Activated naive CD4-positive, alpha-beta T cell (primary cell): ENCODE results near the gene KLK1.

Experiments used
- DNase-seq, 4 experiments: peaks; one replicate each; lab custom pipeline; 2025; lab: John Stamatoyannopoulos, UW

Gene KLK1

DNA sequence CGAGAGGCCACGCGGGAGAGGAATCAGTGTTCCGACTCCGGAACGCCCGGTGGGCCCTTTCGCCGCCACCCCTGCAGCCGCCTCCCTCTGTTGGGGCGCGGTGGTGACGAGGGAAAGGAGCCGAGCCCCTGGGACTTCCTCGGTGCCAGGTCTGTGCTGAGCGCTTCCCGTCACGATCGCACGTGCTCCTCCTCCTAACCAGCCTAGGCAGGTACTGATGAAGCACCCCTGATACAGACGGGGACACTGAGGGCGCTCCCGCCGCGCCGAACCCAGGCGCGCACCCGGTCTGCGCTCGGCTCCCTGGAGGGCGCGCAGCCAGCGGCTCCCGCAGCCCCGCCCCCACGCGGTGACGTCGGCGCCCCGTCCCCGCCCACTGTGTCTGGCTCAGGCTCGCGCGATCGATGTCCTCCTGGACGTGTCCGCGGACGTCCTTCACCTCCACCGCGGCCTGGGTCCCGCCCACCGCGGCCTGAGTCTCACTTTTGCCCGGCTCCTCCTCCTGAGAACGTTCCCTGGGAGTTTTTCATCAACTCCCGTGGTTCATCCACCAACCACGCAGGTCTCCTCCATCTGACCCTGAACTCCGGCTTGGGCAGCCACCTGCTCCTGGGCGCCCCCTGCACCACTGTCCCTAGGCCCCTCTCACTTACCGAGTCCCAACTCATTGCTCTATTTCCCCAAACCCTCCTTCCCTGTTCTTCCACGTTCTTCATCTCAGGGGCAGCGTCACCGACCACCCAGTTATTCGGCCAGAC is 12.4 kb upstream of the KLK1 start:
- peak in 3 of 4 experiments; percentile 11 to 51 (median 22) for DNase-seq

DNA sequence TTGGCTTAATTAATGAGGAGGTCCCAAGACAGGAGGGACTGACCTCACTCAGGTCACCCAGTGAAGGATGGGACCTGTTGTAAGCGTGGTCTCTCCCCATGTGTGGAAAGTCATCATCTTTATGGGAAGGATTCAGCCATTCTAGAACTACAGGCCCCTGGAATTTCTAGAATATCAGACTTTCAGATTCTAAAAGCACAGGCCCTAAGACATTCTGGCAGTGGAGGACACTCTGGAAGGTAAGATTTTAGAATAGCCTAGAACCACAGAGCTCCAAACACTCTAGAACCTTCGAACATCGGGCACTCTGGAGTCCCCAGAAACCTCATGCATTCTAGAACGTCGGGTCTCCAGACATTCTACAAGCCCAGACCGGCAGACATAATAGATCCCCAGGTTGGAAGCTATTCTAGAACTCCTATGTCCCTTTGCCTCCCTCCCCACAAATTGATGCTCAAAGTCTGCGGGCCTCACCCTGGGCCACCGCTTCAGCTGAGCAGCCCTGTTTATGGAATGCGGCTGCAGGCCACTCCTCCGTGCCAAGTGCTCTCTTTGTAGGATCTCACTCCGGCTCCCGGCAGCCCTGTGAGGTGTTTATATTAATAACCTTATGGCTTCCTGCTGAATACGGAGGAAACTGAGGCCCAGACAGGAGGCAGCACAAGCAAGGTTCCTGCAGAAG is 11.7 kb upstream of the KLK1 start:
- no peak for DNase-seq

DNA sequence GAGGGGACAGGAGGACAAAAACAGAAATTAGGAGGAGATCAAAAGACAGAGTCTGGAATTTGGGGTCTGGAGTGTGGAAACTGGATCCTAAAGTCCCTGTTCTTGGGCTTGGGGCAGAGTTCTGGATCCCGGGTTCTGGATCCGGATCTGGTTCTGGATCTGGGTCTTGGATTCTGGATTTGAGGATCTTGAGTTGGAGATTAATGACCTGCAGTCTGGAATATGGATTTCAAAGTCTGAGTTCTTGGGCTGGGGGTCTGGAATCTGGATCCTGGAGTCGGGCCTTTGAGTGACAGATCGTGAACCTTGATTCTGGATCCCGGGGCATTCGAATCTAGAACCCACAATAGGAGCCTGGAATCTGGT is 10.2 kb upstream of the KLK1 start:
- DNase-seq: no peak

DNA sequence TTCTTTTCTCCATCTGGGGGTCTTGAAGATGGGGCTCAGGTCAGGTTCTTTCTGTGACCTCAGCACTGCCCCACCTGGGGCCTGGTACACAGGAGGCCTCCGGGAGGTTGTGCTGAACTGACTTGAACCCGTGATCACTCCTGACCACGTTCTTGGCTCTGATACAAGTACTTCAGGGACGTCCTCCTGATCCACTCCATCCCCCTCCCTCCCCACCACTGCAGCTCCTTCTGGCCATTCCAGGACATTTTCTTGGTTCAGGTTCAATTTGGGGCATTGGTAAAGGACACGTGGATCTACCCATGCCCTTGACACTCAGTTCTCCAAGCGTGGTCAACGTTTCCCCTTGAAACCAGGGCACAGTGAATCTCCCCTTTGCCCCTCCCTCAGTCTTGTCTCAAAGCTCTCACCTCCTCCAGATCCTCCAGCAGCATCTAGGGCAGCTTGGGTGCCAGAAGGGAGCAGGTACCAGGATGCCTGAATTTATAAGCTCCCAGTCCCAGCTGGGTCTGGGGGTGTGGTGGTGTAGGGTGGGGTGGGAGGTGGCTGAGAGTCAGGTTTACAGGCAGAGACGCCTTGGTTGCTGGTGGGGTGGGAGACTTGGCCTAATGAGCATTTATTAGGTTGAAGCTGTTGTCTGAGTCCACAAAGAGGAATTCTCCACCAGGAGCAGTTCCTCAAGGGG is 9.7 kb upstream of the KLK1 start, which contains the start of gene KLK15:
Gene KLK15, minus strand, starts transcription at position 458 of the 685 bp plus-strand sequence. CDS start 2,082 bp downstream, outside the sequence.
- no peak for DNase-seq

DNA sequence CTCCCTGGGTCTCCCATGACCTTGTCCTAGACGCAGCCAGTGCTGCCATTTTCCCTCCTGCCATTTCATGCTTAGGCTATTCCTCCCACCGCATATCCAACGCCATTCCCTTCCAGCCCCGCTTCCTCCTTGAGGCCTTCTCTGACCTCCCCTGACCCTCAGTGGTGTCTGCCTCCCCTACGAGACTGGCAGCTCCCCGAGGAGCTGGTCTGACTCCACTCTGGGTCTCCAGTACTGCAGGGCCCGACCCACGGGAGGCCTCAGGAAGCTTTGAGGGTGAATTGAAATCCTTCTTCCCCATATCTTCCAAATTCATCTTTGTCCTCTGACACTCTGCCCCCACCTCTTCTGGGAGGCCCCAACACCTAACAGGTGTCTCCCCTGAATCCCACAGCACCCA is 9.1 kb upstream of the KLK1 start:
- DNase-seq: no peak

DNA sequence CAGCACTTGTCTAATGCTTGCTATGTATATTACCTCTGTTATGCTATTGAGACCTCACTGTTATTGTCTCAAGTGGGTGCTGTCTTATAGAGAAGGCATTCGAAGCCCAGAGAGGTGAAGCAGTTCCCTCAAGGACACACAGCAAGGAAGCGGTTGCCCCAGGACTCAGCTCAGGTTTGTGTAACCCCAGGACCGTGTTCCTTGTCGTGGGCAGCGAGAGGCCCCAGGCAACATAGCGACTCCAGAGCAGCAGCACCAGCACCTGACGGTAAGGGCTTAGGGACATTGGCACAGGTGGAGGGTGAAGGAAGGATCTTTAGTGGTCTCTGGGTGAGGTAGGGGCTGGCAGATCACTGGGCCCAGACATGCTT is 7.4 kb upstream of the KLK1 start:
- DNase-seq: no peak

DNA sequence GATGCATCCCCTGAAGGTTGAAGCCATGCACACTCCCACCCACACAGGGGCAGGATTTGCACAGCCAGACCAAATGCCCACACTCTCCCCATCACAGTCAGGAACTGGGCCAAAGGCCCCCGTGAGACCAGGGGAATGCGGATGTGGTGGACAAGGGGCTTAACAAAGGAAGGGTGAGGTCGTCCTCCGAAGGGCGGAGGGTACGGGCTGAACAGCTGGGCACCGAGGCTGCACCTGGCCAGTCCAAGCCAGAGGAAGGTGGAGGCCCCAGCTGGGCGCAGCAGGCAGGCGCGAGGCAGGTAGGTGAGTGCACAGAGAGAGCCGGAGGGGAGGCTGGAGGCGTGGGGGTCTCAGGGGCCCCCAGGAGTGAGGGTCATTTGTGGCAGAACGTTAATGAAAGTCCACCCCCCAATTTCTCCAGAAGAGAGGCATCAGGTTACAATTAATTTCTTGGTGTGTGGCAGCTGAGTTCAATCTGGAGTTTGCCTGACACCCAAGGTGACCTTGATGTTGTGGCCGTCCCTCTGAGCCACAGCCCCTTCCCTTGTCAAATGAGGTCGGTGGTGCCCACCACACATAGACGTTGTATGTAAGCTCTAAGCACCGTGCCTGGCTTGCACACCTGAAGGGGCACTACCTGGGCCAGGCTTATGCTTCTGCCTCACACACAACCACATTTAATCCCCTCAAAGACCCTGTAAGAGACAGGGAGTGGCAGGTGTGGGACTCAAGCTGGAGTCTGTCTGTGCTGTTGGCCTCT is 6.9 kb upstream of the KLK1 start:
- DNase-seq: no peak

DNA sequence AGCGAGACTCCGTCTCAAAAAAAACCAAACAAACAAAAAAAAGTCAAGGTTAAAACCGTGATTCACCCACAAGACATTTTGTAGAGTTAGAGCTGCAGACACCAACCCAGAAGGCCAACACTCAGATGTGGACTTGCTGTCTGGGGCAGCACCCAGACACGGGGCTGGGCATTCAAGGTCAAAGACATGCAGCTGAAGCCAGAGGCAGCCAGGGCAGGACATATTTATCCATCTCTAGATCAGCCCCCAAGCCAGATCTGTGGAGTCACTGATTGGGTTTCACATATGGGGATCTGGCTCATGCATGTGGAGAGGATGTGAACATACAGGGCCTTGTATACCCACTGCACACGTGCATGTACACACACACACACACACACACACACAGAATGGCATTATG is 6.2 kb upstream of the KLK1 start:
- DNase-seq: no peak

DNA sequence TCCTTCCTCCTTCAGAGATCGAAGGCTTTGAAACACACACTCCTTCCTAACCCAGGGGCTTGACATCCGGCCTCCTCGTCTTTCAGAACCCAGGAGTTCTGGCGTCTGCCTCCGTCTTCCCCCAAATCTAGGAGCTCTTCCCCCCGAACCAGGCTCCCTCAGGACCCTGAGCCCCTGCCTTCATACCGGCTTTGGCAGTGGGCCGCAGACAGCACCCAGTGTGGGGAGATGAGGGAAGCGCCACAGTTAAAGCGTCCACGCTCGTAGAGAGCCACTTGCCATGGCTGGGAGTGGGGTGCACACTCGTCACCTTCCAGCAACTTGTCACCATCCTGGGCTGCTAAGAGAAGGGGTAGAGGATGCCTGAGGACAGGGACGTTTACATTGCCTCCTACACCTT is 3.9 kb upstream of the KLK1 start:
- no peak for DNase-seq

DNA sequence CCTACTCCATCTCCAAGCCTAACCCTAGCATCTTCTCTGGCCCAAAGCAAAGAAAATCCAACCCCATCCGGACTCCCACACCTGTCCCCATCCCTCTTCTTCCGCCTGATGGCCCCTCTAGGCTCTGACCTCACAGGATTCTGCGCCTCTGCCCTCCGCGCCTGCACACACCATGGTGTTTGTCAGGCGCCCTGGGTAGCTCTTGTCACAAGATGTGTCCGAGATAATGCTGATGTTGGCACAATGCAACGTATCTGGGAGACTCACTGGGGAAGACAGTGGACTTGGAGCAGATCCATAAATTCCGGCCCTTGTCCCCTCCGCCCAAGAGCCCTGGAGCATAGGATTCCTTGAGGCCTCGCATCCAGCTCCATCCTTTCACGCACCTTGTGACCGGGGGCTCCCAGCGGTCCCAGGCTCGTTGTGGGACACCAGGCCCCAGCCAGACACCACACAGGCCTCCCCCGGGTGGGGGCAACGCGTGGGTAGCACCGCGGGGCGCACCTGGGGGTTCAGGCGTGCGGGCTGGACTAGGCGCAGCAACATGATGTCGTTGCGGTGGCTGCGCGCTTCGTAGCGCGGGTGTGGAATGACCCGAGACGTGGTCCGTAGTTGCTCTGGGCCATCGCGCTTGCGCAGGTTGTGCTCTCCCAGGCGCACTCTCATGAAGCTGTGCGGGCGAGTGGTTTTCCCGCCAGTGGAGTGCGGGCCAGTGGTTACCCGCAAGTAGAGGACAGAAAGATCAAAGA is 3.1 kb upstream of the KLK1 start:
- no peak for DNase-seq

DNA sequence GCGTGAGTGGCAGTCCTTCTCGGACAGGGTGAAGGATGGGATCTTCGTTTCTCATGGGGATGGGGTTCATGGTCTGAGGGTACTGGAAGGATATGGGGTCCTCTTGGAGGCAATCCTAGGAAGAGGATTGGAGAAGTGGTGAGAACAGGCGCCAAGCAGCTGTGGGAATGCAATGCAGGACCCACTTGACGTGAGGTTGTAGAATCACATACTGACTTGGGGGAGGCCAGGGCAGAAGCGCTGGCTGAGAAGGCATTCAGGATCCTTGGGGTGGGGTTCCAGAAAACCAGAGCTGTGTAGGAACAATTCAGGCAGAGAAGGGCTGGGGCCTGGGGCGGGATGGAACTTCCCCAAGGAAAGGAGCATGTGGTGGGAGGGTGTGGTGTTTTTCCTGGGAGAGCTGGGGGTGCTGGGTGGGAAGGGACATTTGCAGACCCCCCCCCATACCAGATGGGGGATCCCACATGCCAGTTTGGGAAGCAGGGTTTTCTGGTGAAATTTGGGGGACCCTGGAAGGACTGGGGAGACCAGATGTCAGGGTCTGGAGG is 852 bp downstream of the KLK1 start:
- no peak for DNase-seq

DNA sequence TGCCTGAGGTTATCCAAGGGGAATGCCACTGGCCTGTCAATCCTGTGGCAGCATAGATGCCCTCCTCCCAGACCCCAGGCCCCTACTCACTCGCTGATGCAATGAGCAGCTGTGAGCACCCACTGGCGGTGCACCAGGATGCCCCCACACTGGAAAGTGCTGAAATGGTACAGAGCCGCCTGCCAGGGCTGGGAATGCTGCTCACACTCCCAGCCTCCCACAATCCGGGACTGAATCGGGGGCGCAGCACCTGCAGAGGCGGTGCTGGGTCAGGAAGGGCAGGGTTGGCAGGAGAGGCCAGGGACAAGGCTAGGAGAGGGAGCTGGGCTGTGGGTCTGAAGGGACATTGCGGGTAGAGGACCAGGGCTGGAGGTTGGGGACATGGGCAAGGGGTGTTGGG is 2.0 kb downstream of the KLK1 start:
- no peak for DNase-seq

DNA sequence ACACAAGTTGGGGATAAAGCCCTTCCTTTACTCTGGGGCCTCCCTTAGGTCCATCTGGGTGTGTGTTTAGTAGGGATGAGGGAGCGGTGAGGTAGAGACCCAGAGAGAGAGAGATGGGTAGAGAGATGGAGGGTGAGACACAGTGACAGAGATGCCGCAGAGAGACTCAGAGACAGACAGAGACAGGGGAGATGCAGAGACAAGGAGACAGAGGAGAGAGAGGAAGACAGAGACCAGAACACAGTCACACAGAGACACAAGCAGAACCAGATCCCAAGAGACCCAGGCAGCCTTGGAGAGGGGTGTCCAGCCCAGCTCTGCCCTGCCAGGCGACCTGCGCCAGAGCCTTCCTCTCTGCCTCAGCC is 2.4 kb downstream of the KLK1 start:
- no peak for DNase-seq

DNA sequence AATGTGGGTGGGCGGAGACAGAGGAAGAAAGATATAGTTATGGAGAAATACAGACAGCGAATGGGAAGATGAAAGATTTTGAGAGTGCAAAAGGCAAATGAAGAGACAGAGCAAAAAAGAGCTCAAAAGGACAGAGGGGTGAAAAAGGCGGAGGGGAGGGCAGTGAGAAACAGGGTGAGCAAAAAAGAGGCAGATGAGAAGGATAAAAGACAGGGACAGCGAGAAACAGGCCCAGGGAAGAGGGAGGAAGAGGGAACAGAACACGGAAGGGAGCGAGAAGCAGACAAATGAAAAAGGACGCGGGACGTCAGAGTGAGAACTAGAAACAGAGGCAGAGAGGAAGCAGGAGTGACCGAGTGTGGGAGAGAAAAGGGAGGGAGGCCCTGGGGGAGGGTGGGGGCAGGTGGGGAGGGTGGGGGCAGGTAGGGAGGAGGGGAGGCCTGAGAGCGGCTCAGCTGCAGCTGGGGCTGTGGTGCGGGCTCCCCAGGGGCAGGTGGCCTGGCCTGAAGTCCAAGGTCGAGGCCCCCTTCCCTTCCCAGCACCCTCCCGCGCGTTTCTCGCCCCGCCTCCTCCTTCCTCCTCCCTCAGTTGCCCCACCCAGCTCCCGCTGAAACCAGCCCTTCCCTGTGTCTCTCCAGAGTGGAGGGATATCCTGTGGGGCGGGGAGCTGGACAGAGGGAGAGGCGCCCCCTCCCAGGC is 2.9 kb downstream of the KLK1 start:
- no peak for DNase-seq

DNA sequence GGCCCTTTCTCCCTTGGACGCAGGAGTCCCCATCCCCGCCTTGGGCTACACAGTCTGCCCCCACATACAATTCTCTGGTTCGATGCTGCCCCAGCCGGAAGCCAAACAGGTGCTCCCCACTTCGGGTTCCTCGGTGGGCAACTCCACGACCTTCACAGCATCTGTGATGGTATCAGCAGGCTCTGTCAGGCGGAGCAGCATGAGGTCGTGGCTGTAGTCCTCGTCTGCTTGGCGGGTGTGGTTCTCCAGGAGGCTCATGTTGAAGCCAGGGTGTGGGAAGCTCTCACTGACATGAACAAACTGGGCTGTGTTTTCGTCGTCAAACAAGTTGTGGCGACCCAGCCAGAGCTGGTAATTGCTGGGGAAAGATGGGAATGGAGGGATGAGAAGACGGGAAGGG is 3.5 kb downstream of the KLK1 start:
- no peak for DNase-seq

DNA sequence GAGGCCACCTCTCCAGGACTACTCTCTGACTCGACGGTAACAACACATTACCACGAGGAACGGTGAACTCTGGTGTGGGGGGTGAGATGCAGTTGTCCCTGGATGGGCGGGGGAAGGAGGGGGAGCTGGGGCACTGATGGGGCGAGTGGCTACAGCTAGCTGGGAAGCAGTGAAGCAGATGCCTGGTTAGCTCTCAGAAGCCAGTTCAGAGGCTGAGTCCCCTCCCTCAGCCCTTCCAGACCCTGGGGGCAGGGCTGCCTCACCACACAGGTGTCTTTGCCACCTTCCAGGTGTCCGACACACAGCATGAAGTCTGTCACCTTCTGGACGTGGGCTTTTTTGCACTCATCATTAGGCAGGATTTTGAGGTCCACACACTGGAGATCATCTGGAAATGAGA is 4.0 kb downstream of the KLK1 start:
- DNase-seq: no peak

DNA sequence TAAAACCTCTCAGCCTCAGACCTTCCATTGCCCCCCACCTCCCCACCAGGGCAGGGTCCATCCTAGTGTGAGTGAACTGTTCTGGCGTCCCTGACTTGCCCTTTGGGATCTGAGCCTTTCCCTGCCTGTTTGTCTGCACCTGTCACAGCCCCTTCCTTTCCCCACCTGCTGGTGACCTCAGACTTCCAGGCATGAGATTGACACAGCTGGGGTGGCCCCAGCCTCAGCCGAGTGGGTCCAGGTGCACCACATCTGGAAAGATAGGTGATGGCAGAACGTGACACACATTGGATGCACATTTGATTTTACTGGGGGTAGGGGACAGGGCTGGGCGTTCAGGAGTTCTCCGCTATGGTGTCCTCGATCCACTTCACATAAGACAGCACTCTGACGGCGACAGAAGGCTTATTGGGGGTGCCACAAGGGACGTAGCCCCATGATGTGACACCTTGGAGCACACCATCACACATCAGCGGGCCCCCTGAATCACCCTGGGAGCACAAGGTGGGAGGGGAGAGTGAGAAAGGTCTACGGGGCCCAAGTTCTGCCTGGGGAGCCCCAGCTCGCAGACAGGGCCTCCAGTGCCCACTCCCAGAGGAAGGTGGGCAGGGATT is 4.6 kb downstream of the KLK1 start:
- DNase-seq: no peak

DNA sequence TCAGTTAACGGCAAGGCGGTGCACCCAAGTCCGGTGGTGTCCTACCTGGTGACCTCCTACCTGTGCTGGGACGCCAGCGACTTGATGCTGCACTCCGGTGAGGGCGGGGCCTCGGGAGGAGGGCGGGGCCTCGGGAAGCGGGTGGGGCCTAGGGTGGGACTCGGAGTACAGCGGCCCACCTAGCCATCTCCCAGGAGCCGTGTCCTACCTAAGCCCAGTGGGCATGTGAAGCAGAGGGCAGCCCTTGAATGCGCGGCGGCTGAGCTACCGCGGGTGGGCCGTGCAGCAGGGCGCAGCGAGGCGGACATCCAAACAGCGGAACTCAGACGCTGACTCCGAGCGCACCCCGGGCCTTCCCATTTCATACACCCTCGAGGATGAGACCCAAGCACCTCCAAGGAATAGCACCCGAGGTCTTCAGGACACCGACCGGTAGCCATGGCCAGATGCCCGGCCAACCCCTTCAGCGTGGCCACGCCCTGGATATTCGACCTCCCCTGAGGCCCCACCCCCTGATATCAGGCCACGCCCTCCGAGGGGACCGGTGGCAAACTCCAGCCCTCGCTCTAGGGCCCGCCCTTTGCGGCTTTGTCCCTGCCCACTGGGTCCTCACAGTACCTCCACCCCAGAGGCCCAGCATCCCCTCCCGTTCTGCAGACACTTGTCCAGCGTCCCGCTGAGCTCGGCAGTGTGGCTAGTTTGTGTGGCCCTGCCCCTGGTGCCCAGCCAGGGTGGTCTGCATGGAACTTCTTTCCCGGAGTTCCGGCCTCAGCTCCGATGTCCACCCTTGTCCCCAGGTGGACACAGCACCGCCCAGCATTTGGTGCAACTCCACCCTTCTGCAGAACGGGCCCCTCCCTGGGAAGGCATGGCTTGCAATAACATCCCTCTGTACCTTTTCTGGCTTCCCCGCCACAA is 5.4 kb downstream of the KLK1 start:
- peak in 1 of 4 experiments; percentile 12 for DNase-seq

DNA sequence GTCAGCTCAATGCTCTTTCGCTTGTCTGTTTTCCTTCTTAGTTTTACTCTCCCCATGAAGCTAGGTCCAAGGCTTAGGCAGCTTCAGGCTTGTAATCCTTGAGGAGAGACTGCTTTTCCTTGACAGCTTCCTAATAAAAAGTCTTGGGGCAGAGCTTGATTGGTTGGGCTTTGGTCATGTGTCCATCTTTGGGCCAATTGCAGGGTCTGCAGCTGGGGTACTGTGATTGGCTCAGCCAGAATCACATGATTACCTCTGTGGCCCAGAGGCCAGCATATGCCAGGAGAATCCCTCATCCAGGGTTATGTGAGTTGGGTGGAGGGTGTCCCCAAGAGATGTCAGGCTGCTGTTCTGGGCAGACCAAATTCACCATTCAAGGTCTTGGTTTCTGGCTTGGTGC is 8.1 kb downstream of the KLK1 start:
- DNase-seq: no peak
